Left ventricle myocardium inferior (tissue), 1 donor: Measurements from ENCODE around the gene LRRC25. TPM values are rescaled to one million over a fixed set of nuclear protein-coding genes. Genes with fewer than 3 reads are reported as not detected.

Experiments
- DNase-seq: peaks from one replicate; pipeline ENCODE4 v3.0.0-alpha.2; 2020
- H3K27ac ChIP-seq: fragments of 200-600 bp; replicated peaks from 2 replicates; pipeline ENCODE4 v1.8.0; 2021
- H3K27me3 ChIP-seq: fragments of 200-600 bp; 2 replicates; pipeline ENCODE4 v1.8.0; 2021; ENCODE audit warnings: low read depth
- H3K36me3 ChIP-seq: fragments of 200-600 bp; 2 replicates; pipeline ENCODE4 v1.8.0; 2021
- H3K4me1 ChIP-seq: fragments of 200-600 bp; 2 replicates; pipeline ENCODE4 v1.8.0; 2021
- H3K4me3 ChIP-seq: fragments of 200-600 bp; 2 replicates; pipeline ENCODE4 v1.8.0; 2021; ENCODE audit warnings: mild to moderate bottlenecking, moderate library complexity
- H3K9me3 ChIP-seq: fragments of 200-600 bp; replicated peaks from 2 replicates; pipeline ENCODE4 v1.8.0; 2021
- CTCF ChIP-seq: fragments of 200-600 bp; IDR thresholded peaks from 2 replicates; pipeline ENCODE4 v1.8.0; 2021; ENCODE audit warnings: antibody characterized with exemption, mild to moderate bottlenecking, borderline replicate concordance
- intact Hi-C: fragments of 100-400 bp; cut with micrococcal nuclease; formaldehyde crosslinking; loops from one replicate; pipeline ENCODE4 v1.11.0; 2022
- total RNA-seq: library from RNA; stranded (reverse); fragmentation: NEBNext Ultra II Directional; extraction: Animal tissue kit (Norgen Biotek cat#: 25700); gene quantifications from one replicate; pipeline ENCODE4 v1.2.1, GENCODE V29; 2021
- donor health status: DM: no; HTN: yes; CAD: no; lungs with severe emphysema.

The LRRC25 gene
- total RNA-seq, 1 donor from 2014 or later = 2.4 TPM

GRCh38 chr19:18443831-18444230, 46.4 kb upstream of the LRRC25 start:
- Histone ChIP-seq H3K36me3 (peaks cover 55% of the 10 kb centered on the region), H3K27ac (no peak overlapping the region), H3K4me3 (no peak overlapping the region), H3K4me1 (peaks cover 19% of the 10 kb centered on the region), H3K27me3 (no peaks in the 10 kb centered on the region), H3K9me3 (no peaks in the 10 kb centered on the region)
- intact Hi-C loops = no loop called here
- TF ChIP-seq CTCF = no peak
- no peak for DNase-seq

GRCh38 chr19:18443406-18443805, 46.0 kb upstream of the LRRC25 start:
- no peaks in the 10 kb centered on the region for H3K9me3 ChIP-seq
- H3K4me1 ChIP-seq = peaks cover 23% of the 10 kb centered on the region
- intact Hi-C loops = no loop called here
- no peak for DNase-seq
- no peak overlapping the region for H3K4me3 ChIP-seq
- TF ChIP-seq CTCF = no peak
- H3K27ac ChIP-seq = no peak overlapping the region
- peaks cover 51% of the 10 kb centered on the region for H3K36me3 ChIP-seq
- no peaks in the 10 kb centered on the region for H3K27me3 ChIP-seq

- intact Hi-C loops = no loop called here
- DNase-seq = no peak
- Histone ChIP-seq H3K9me3 (no peaks in the 10 kb centered on the region), H3K36me3 (peaks cover 46% of the 10 kb centered on the region), H3K27ac (no peak overlapping the region), H3K4me1 (peaks cover 27% of the 10 kb centered on the region), H3K27me3 (no peaks in the 10 kb centered on the region), H3K4me3 (no peak overlapping the region)
- no peak for TF ChIP-seq CTCF
Measured at GRCh38 chr19:18442941-18443340, 45.5 kb upstream of the LRRC25 start.

GRCh38 chr19:18441804-18442788, 44.7 kb upstream of the LRRC25 start:
- intact Hi-C loops = no loop called here
- Histone ChIP-seq H3K4me1 (peaks cover 36% of the 10 kb centered on the region), H3K9me3 (no peaks in the 10 kb centered on the region), H3K27me3 (no peaks in the 10 kb centered on the region), H3K36me3 (peaks cover 38% of the 10 kb centered on the region), H3K27ac (no peak overlapping the region), H3K4me3 (no peak overlapping the region)
- no peak for TF ChIP-seq CTCF
- DNase-seq = no peak

- peaks cover 38% of the 10 kb centered on the region for H3K4me1 ChIP-seq
- no peak for TF ChIP-seq CTCF
- H3K9me3 ChIP-seq = no peaks in the 10 kb centered on the region
- peaks cover 29% of the 10 kb centered on the region for H3K36me3 ChIP-seq
- no peak overlapping the region for H3K27ac ChIP-seq
- no peak for DNase-seq
- no peaks in the 10 kb centered on the region for H3K27me3 ChIP-seq
- intact Hi-C loops = no loop called here
- no peak overlapping the region for H3K4me3 ChIP-seq
Measured at GRCh38 chr19:18440936-18441803, 43.7 kb upstream of the LRRC25 start.
